ENCODE measurements around the gene SUGCT.

The SUGCT gene

DNA sequence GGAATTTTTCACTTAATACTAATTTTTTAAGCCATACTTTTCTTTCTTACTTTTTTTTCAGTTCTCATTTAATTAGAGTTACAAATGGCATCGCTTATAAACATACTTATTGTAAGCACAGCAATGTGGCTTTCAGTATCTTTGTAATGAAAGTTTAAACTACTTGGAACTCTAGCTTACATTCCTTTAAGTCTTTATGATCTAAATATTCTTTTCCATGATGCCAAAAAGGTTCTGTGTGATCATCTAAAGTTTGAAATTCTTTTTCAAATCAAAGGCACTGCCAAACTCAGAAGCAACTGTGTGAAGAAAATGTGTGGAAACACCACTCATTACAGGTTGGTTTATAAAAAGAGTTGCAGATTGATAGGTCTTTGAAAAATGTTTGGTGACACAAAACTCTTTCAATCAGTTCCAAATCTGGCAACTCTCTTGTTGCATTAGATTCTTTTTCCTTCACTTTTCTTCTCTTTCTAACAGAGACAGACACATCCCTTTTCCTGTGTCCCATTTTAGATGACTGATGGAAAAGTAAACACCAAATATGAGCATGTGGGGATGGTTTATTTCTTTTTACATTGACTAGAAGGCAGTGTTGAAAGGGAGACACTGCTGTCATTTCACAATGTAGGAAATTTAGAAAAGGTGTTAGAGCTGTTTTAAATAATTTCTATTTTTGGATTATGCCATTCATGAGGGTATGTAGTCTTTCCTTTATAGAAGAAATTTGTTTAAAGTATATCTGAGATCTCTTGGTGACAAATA, 392.3 kb downstream of the SUGCT start:
- no peak for TF ChIP-seq CTCF (IDR thresholded peaks at IDR 0.05; ENCODE audit: low read depth, low read length, missing control alignments)
- Histone ChIP-seq H3K27ac (no peak overlapping the region), H3K27me3 (replicated peaks) (no peaks in the 10 kb centered on the region), H3K36me3 (replicated peaks) (no peaks in the 10 kb centered on the region), H3K4me3 (ENCODE audit: low read depth, low read length) (no peak overlapping the region)
- in situ Hi-C loops (cut with HindIII; ENCODE audit: low pct_ligation_motif_present, low sequenced_read_pairs) = no loop called here
- DNase-seq = no peak

DNA sequence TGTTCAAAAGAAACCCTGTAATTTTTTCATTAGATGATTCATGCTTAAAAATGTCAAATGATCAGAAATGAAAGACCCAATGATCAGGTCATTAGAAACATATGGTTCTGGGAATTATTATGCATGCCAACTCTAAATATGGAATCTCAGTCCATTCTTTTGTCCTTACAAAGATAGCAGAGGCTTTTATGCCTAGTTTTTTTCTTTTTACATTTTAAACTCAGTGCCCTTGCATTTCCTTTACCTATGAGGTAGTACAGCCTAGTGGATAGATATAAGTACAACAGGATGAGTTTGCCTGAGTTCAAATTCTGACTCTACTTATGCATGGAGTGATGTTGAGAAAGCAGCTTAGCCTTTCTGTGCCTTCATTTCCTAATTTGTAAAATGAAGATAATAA, 392.9 kb downstream of the SUGCT start:
- in situ Hi-C loops (cut with HindIII; ENCODE audit: low pct_ligation_motif_present, low sequenced_read_pairs) = no loop called here
- Histone ChIP-seq H3K4me3 (ENCODE audit: low read depth, low read length) (no peak overlapping the region), H3K27ac (no peak overlapping the region), H3K27me3 (replicated peaks) (no peaks in the 10 kb centered on the region), H3K36me3 (replicated peaks) (no peaks in the 10 kb centered on the region)
- TF ChIP-seq CTCF (IDR thresholded peaks at IDR 0.05; ENCODE audit: low read depth, low read length, missing control alignments) = no peak
- no peak for DNase-seq

GRCh38 chr7:40530292-40530691, 395.5 kb downstream of the SUGCT start:
- Histone ChIP-seq H3K27ac (no peak overlapping the region), H3K36me3 (replicated peaks) (no peaks in the 10 kb centered on the region), H3K27me3 (replicated peaks) (no peaks in the 10 kb centered on the region), H3K4me3 (ENCODE audit: low read depth, low read length) (no peak overlapping the region)
- in situ Hi-C loops (cut with HindIII; ENCODE audit: low pct_ligation_motif_present, low sequenced_read_pairs) = no loop called here
- DNase-seq = no peak
- no peak for TF ChIP-seq CTCF (IDR thresholded peaks at IDR 0.05; ENCODE audit: low read depth, low read length, missing control alignments)

- no peaks in the 10 kb centered on the region for H3K36me3 ChIP-seq (replicated peaks)
- in situ Hi-C loops (cut with HindIII; ENCODE audit: low pct_ligation_motif_present, low sequenced_read_pairs) = no loop called here
Observed at GRCh38 chr7:40531956-40532355, 397.2 kb downstream of the SUGCT start.

GRCh38 chr7:40535678-40536077, 400.9 kb downstream of the SUGCT start:
- Histone ChIP-seq H3K27ac (no peak overlapping the region), H3K36me3 (replicated peaks) (no peaks in the 10 kb centered on the region), H3K27me3 (replicated peaks) (no peaks in the 10 kb centered on the region), H3K4me3 (ENCODE audit: low read depth, low read length) (no peak overlapping the region)
- TF ChIP-seq CTCF (IDR thresholded peaks at IDR 0.05; ENCODE audit: low read depth, low read length, missing control alignments) = no peak
- in situ Hi-C loops (cut with HindIII; ENCODE audit: low pct_ligation_motif_present, low sequenced_read_pairs) = no loop called here
- DNase-seq = no peak

More at GRCh38 chr7:40531956-40532355, 397.2 kb downstream of the SUGCT start:
- DNase-seq = no peak
- no peaks in the 10 kb centered on the region for H3K27me3 ChIP-seq (replicated peaks)
- H3K4me3 ChIP-seq (ENCODE audit: low read depth, low read length) = no peak overlapping the region
- no peak for TF ChIP-seq CTCF (IDR thresholded peaks at IDR 0.05; ENCODE audit: low read depth, low read length, missing control alignments)
- no peak overlapping the region for H3K27ac ChIP-seq

DNA sequence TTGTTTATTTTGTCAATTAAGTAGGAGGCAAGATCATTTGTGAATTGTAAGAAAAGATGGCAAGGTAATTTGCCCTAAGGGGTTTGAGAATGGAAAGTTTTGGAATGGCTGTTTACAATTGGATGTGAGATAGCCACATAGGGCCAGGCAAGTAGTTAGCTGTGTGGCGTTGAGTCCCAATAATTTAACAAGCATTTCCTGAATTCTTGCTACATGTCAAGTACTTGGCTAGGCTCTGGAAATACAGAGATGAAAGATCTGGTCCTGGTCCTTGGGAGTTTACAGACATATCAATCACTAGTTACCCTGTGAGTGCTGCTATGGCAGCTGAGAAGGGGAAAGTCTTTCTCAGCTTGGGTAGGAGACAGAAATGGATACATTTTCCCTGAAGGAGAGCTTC, 401.6 kb downstream of the SUGCT start:
- Histone ChIP-seq H3K36me3 (replicated peaks) (no peaks in the 10 kb centered on the region), H3K4me3 (ENCODE audit: low read depth, low read length) (no peak overlapping the region), H3K27me3 (replicated peaks) (no peaks in the 10 kb centered on the region), H3K27ac (no peak overlapping the region)
- in situ Hi-C loops (cut with HindIII; ENCODE audit: low pct_ligation_motif_present, low sequenced_read_pairs) = no loop called here
- no peak for DNase-seq
- no peak for TF ChIP-seq CTCF (IDR thresholded peaks at IDR 0.05; ENCODE audit: low read depth, low read length, missing control alignments)
